Activated CD8-positive, alpha-beta T cell treated with anti-CD3 and anti-CD28 coated beads for 36 hours (primary cell): Measurements from ENCODE around the gene BRAT1. TPM values are rescaled to one million over a fixed set of nuclear protein-coding genes. Genes with fewer than 3 reads are reported as not detected.

Experiments
- ATAC-seq: fragments of 200-7000 bp; cut with Tn5 transposase; one replicate; pipeline ENCODE4 v1.10.0; 2021; ENCODE audit warnings: mild to moderate bottlenecking, moderate library complexity
- CTCF ChIA-PET: fragments of 350-600 bp; sonication (Branson Sonifier 250); formaldehyde crosslinking; loops from one replicate; lab custom pipeline; 2021; ENCODE audit warnings: antibody characterized with exemption; lab: Charles Lee
- POLR2A ChIA-PET: fragments of 350-600 bp; sonication (Branson Sonifier 250); formaldehyde crosslinking; loops from one replicate; lab custom pipeline; 2021; ENCODE audit warnings: antibody characterized with exemption; lab: Charles Lee
- DNase-seq: peaks from one replicate; pipeline ENCODE4 v3.0.0-alpha.2; 2020
- H3K27ac Mint-ChIP-seq: one replicate; pipeline ENCODE4 v1.8.0; 2021; ENCODE audit warnings: mild to moderate bottlenecking, mixed read lengths
- H3K27me3 Mint-ChIP-seq: one replicate; pipeline ENCODE4 v1.8.0; 2021; ENCODE audit warnings: mixed read lengths
- H3K36me3 Mint-ChIP-seq: one replicate; pipeline ENCODE4 v1.8.0; 2021; ENCODE audit warnings: low read depth, mixed read lengths
- H3K4me1 Mint-ChIP-seq: one replicate; pipeline ENCODE4 v1.8.0; 2021; ENCODE audit warnings: low read depth, mixed read lengths
- H3K4me3 Mint-ChIP-seq: one replicate; pipeline ENCODE4 v1.8.0; 2021; ENCODE audit warnings: mild to moderate bottlenecking, moderate library complexity, mixed read lengths
- H3K9me3 Mint-ChIP-seq: one replicate; pipeline ENCODE4 v1.8.0; 2021; ENCODE audit warnings: mixed read lengths
- CTCF ChIP-seq: fragments of 200-600 bp; IDR thresholded peaks from one replicate; pipeline ENCODE4 v1.8.0; 2022; ENCODE audit warnings: antibody characterized with exemption, mild to moderate bottlenecking
- intact Hi-C: fragments of 100-400 bp; cut with micrococcal nuclease; formaldehyde crosslinking; loops from one replicate; pipeline ENCODE4 v1.10.0; 2022
- total RNA-seq, 2 experiments: library from RNA; stranded (reverse); gene quantifications; one replicate each; pipeline ENCODE4 v1.2.3, GENCODE V29; 2021

BRAT1 gene
- total RNA-seq, 2 experiments from 2014 or later = 30.9 to 32.6 TPM

- CTCF ChIA-PET = no interaction called here
- no peak for TF ChIP-seq CTCF
- Mint-ChIP-seq H3K9me3 (no peaks in the 10 kb centered on the region), H3K27ac (no peak overlapping the region), H3K4me3 (no peak overlapping the region), H3K27me3 (no peaks in the 10 kb centered on the region), H3K36me3 (no peaks in the 10 kb centered on the region), H3K4me1 (peaks cover 4% of the 10 kb centered on the region)
- DNase-seq (no peak), ATAC-seq (no peak)
- POLR2A ChIA-PET = no interaction called here
- intact Hi-C loops = no loop called here
Observed at GRCh38 chr7:2576742-2577491, 21.6 kb upstream of the BRAT1 start.

- no peak for ATAC-seq
- intact Hi-C loops = no loop called here
- no peak for TF ChIP-seq CTCF
- H3K27me3 Mint-ChIP-seq = no peaks in the 10 kb centered on the region
- H3K4me1 Mint-ChIP-seq = peaks cover 5% of the 10 kb centered on the region
- H3K9me3 Mint-ChIP-seq = no peaks in the 10 kb centered on the region
- no peak overlapping the region for H3K4me3 Mint-ChIP-seq
- H3K36me3 Mint-ChIP-seq = no peaks in the 10 kb centered on the region
- POLR2A ChIA-PET = interaction anchor here (0.6 kb wide), 1 partner anchor 202 kb away, joined by 3 read pairs; no protein-coding TSS in a partner anchor
- no peak overlapping the region for H3K27ac Mint-ChIP-seq
- CTCF ChIA-PET = interaction anchor here (1.0 kb wide), 1 partner anchor 21 kb away, joined by 3 read pairs; no protein-coding TSS in a partner anchor
- DNase-seq = no peak
Observed at GRCh38 chr7:2575733-2576340, 20.5 kb upstream of the BRAT1 start.

GRCh38 chr7:2575046-2575732 is 19.9 kb upstream of the BRAT1 start:
- peaks cover 5% of the 10 kb centered on the region for H3K4me1 Mint-ChIP-seq
- DNase-seq (no peak), ATAC-seq (no peak)
- no peaks in the 10 kb centered on the region for H3K9me3 Mint-ChIP-seq
- POLR2A ChIA-PET = interaction anchor here (0.6 to 1.0 kb wide), 3 partner anchors 16 to 201 kb away, joined by 3 read pairs; no protein-coding TSS in a partner anchor
- no peak overlapping the region for H3K27ac Mint-ChIP-seq
- CTCF ChIA-PET = interaction anchor here (1.0 kb wide), 1 partner anchor 22 kb away, joined by 3 read pairs; no protein-coding TSS in a partner anchor
- H3K4me3 Mint-ChIP-seq = no peak overlapping the region
- intact Hi-C loops = no loop called here
- H3K36me3 Mint-ChIP-seq = no peaks in the 10 kb centered on the region
- TF ChIP-seq CTCF = no peak
- no peaks in the 10 kb centered on the region for H3K27me3 Mint-ChIP-seq

GRCh38 chr7:2573761-2574160 is 18.4 kb upstream of the BRAT1 start:
- no peaks in the 10 kb centered on the region for H3K9me3 Mint-ChIP-seq
- ChIA-PET CTCF (interaction anchor here (1.1 kb wide), 1 partner anchor 35 kb away, joined by 3 read pairs; no protein-coding TSS in a partner anchor), POLR2A (interaction anchor here (1.1 kb wide), 1 partner anchor 12 kb away, joined by 3 read pairs; no protein-coding TSS in a partner anchor)
- intact Hi-C loops = no loop called here
- no peak overlapping the region for H3K4me3 Mint-ChIP-seq
- H3K27ac Mint-ChIP-seq = no peak overlapping the region
- DNase-seq = no peak
- peaks cover 5% of the 10 kb centered on the region for H3K4me1 Mint-ChIP-seq
- H3K27me3 Mint-ChIP-seq = no peaks in the 10 kb centered on the region
- no peak for TF ChIP-seq CTCF
- H3K36me3 Mint-ChIP-seq = no peaks in the 10 kb centered on the region
- no peak for ATAC-seq
